NCI-H510A (cell line): Measurements from ENCODE around the gene MXI1.

Experiments used
- DNase-seq: peaks from one replicate; lab custom pipeline; 2025; lab: John Stamatoyannopoulos, UW

MXI1 gene

GRCh38 chr10:110207011-110207804, at the start of gene MXI1:
MXI1 (plus strand) TSS chr10:110207605; CDS start chr10:110207809, 204 bp downstream.
- peak; percentile 76 for DNase-seq

GRCh38 chr10:110158051-110159005, 49.1 kb upstream of the MXI1 start:
- no peak for DNase-seq

GRCh38 chr10:110160081-110160480, 47.3 kb upstream of the MXI1 start:
- DNase-seq: no peak

GRCh38 chr10:110160522-110160921, 46.9 kb upstream of the MXI1 start:
- no peak for DNase-seq

GRCh38 chr10:110162741-110163145, 44.7 kb upstream of the MXI1 start:
- DNase-seq: no peak

- DNase-seq: no peak
Measured at GRCh38 chr10:110163192-110163773, 44.1 kb upstream of the MXI1 start.

GRCh38 chr10:110163841-110164240, 43.6 kb upstream of the MXI1 start:
- no peak for DNase-seq

- DNase-seq: no peak
Measured at GRCh38 chr10:110165239-110165638, 42.2 kb upstream of the MXI1 start.

- DNase-seq: no peak
Measured at GRCh38 chr10:110167149-110167548, 40.3 kb upstream of the MXI1 start.

- DNase-seq: no peak
Measured at GRCh38 chr10:110168601-110169481, 38.6 kb upstream of the MXI1 start.

- no peak for DNase-seq
Measured at GRCh38 chr10:110169586-110169985, 37.8 kb upstream of the MXI1 start.

- DNase-seq: no peak
Measured at GRCh38 chr10:110170142-110170971, 37.0 kb upstream of the MXI1 start.

- DNase-seq: no peak
Measured at GRCh38 chr10:110171032-110171431, 36.4 kb upstream of the MXI1 start.

- DNase-seq: no peak
Measured at GRCh38 chr10:110172155-110172554, 35.2 kb upstream of the MXI1 start.

GRCh38 chr10:110174201-110174600, 33.2 kb upstream of the MXI1 start:
- DNase-seq: peak; percentile 3

- DNase-seq: no peak
Measured at GRCh38 chr10:110174816-110175215, 32.6 kb upstream of the MXI1 start.

- DNase-seq: no peak
Measured at GRCh38 chr10:110175406-110175805, 32.0 kb upstream of the MXI1 start.

GRCh38 chr10:110176141-110177030, 31.0 kb upstream of the MXI1 start:
- no peak for DNase-seq

GRCh38 chr10:110179220-110179619, 28.2 kb upstream of the MXI1 start:
- no peak for DNase-seq

- DNase-seq: no peak
Measured at GRCh38 chr10:110181451-110181850, 26.0 kb upstream of the MXI1 start.
